K562 (cell line): Measurements from ENCODE around the gene C18orf32. TPM values are rescaled to one million over a fixed set of nuclear protein-coding genes. Genes with fewer than 3 reads are reported as not detected.
A peak's percentile ranks its signal among the peaks of the same experiment; 100 is the strongest.

Experiments
- ARID4B ChIP-seq: sonication (generic); formaldehyde crosslinking; IDR thresholded peaks from 2 replicates; pipeline ENCODE4 v1.8.0; 2022; ENCODE audit warnings: mild to moderate bottlenecking, missing genetic modification reagents
- CCAR2 ChIP-seq: fragments of 200-400 bp; formaldehyde crosslinking; IDR thresholded peaks from 2 replicates; pipeline ENCODE4 v1.6.1; 2017; ENCODE audit warnings: mild to moderate bottlenecking, low read depth, low read length
- CREB1 ChIP-seq, 2 experiments: sonication (generic) in 1 of 2; formaldehyde crosslinking in 1 of 2; IDR thresholded peaks; 2 replicates each; pipeline versions ENCODE4 v1.6.1 to v1.8.0; 2012 to 2022; ENCODE audit warnings: inconsistent platforms in 1 of 2, mild to moderate bottlenecking in 1 of 2, missing genetic modification reagents in 1 of 2, moderate library complexity in 1 of 2
- E2F6 ChIP-seq, 2 experiments: IDR thresholded peaks; 2 replicates each; pipeline ENCODE4 v1.6.1; 2011; ENCODE audit warnings: borderline replicate concordance in 1 of 2, control low read depth in 1 of 2, low read depth in 1 of 2, low read length in 1 of 2, mild to moderate bottlenecking in 1 of 2, mixed read lengths in 1 of 2, moderate library complexity in 1 of 2; ENCODE audit not compliant: insufficient read depth in 1 of 2, insufficient read length in 1 of 2, poor library complexity in 1 of 2, severe bottlenecking in 1 of 2; ENCODE audit errors: extremely low read depth in 1 of 2
- KLF1 ChIP-seq: fragments of 450-650 bp; IDR thresholded peaks from 2 replicates; pipeline ENCODE4 v1.6.1; 2016; ENCODE audit warnings: missing genetic modification characterization, missing compliant biosample characterization
- SNRNP70 ChIP-seq: fragments of 200-400 bp; formaldehyde crosslinking; optimal IDR thresholded peaks from 2 replicates; pipeline ENCODE3; 2017; ENCODE audit warnings: low read depth, low read length
- STAT5A ChIP-seq: IDR thresholded peaks from 2 replicates; pipeline ENCODE4 v1.6.1; 2012; ENCODE audit warnings: low read length, inconsistent platforms, borderline replicate concordance
- USF1 ChIP-seq: sonication (generic); formaldehyde crosslinking; IDR thresholded peaks from 2 replicates; pipeline ENCODE4 v1.9.0; 2022; ENCODE audit warnings: mild to moderate bottlenecking, missing genetic modification reagents
- ZNF274 ChIP-seq: IDR thresholded peaks from 2 replicates; pipeline ENCODE4 v1.6.1; 2011; ENCODE audit warnings: low read depth, mild to moderate bottlenecking, low read length, moderate library complexity, borderline replicate concordance
- ZNF695 ChIP-seq: fragments of 450-650 bp; formaldehyde crosslinking; IDR thresholded peaks from 2 replicates; pipeline ENCODE4 v1.4.0; 2020; ENCODE audit warnings: mild to moderate bottlenecking, moderate library complexity
- polyA plus RNA-seq, 8 experiments: library from polyadenylated mRNA; depleted of rRNA in 4 of 8; stranded (reverse) in 5 of 8; unstranded in 3 of 8; fragments of >200 nt; fragmentation: Nextera tagmentation in 2 of 8; fragmentation: Illumina TruSeq in 1 of 8; extraction: Ambion mirVana in 2 of 8; extraction: Trizol in 1 of 8; gene quantifications; 2 replicates each; pipeline versions ENCODE4 v1.2.1 to v1.2.3, GENCODE V29; 2011 to 2014; ENCODE audit warnings: inconsistent platforms in 1 of 8, missing spikeins in 1 of 8
- total RNA-seq, 7 experiments: library from RNA; depleted of rRNA in 6 of 7; stranded (reverse); fragments of >200 nt in 6 of 7; fragmentation: Illumina TruSeq in 2 of 7; extraction: Trizol in 2 of 7; gene quantifications; 2 replicates each; pipeline versions ENCODE4 v1.2.1 to v1.2.3, GENCODE V29; 2011 to 2021; ENCODE audit warnings: low replicate concordance in 1 of 7
- TF ChIP-seq, protein P1 (sequence below): sonication (generic); formaldehyde crosslinking; IDR thresholded peaks from 2 replicates; pipeline ENCODE4 v1.8.0; 2023; ENCODE audit warnings: mild to moderate bottlenecking, missing genetic modification reagents
- TF ChIP-seq, protein P2 (sequence below), 2 experiments: IDR thresholded peaks in 1 of 2; conservative IDR thresholded peaks in 1 of 2; 2 replicates each; pipeline ENCODE4 v1.6.1; 2016; ENCODE audit warnings: low read depth in 2 of 2, mild to moderate bottlenecking in 1 of 2, missing compliant biosample characterization in 1 of 2, missing genetic modification characterization in 1 of 2, moderate library complexity in 1 of 2

The C18orf32 gene
- total and polyA plus RNA-seq, 9 of the 15 experiments (the other 6 are each of a cell fraction or from before 2014, with no cell fraction given) = 8.5 to 35.0 (median 20.4) TPM

- no peak for TF ChIP-seq E2F6 (IDR thresholded peaks at IDR 0.05; ENCODE audit: borderline replicate concordance in 1 of 2, extremely low read depth in 1 of 2, insufficient read depth in 1 of 2, insufficient read length in 1 of 2, low read depth in 1 of 2, low read length in 1 of 2, poor library complexity in 1 of 2, severe bottlenecking in 1 of 2)
- no peak for TF ChIP-seq USF1 (CRISPR knock-in tag)
- no peak for TF ChIP-seq ARID4B
- TF ChIP-seq SNRNP70 = no peak
- no peak for TF ChIP-seq KLF1 (tag)
- TF ChIP-seq CREB1 (IDR thresholded peaks at IDR 0.05) = no peak
- TF ChIP-seq CREB1 (CRISPR knock-in tag; IDR thresholded peaks at IDR 0.05) = 0 out of 2 replicates have a peak, but pooled peaks have one; percentile 29
- no peak for TF ChIP-seq ZNF695 (CRISPR knock-in tag)
- TF ChIP-seq, protein P1, sequence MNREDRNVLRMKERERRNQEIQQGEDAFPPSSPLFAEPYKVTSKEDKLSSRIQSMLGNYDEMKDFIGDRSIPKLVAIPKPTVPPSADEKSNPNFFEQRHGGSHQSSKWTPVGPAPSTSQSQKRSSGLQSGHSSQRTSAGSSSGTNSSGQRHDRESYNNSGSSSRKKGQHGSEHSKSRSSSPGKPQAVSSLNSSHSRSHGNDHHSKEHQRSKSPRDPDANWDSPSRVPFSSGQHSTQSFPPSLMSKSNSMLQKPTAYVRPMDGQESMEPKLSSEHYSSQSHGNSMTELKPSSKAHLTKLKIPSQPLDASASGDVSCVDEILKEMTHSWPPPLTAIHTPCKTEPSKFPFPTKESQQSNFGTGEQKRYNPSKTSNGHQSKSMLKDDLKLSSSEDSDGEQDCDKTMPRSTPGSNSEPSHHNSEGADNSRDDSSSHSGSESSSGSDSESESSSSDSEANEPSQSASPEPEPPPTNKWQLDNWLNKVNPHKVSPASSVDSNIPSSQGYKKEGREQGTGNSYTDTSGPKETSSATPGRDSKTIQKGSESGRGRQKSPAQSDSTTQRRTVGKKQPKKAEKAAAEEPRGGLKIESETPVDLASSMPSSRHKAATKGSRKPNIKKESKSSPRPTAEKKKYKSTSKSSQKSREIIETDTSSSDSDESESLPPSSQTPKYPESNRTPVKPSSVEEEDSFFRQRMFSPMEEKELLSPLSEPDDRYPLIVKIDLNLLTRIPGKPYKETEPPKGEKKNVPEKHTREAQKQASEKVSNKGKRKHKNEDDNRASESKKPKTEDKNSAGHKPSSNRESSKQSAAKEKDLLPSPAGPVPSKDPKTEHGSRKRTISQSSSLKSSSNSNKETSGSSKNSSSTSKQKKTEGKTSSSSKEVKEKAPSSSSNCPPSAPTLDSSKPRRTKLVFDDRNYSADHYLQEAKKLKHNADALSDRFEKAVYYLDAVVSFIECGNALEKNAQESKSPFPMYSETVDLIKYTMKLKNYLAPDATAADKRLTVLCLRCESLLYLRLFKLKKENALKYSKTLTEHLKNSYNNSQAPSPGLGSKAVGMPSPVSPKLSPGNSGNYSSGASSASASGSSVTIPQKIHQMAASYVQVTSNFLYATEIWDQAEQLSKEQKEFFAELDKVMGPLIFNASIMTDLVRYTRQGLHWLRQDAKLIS = no peak
- no peak for TF ChIP-seq STAT5A
- TF ChIP-seq ZNF274 = no peak
- TF ChIP-seq CCAR2 = no peak
- TF ChIP-seq, protein P2, sequence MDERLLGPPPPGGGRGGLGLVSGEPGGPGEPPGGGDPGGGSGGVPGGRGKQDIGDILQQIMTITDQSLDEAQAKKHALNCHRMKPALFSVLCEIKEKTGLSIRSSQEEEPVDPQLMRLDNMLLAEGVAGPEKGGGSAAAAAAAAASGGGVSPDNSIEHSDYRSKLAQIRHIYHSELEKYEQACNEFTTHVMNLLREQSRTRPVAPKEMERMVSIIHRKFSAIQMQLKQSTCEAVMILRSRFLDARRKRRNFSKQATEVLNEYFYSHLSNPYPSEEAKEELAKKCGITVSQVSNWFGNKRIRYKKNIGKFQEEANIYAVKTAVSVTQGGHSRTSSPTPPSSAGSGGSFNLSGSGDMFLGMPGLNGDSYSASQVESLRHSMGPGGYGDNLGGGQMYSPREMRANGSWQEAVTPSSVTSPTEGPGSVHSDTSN (CRISPR knock-in tag; IDR thresholded peaks at IDR 0.05; ENCODE audit: low read depth) = no peak
- TF ChIP-seq, protein P2 (tag; conservative IDR thresholded peaks at IDR 0.05; ENCODE audit: low read depth) = no peak
Observed at GRCh38 chr18:49524349-49524748, 37.3 kb upstream of the C18orf32 start (continued).
